ENCODE data around the gene STK32B. TPM values are rescaled to one million over a fixed set of nuclear protein-coding genes. Genes with fewer than 3 reads are reported as not detected.

The STK32B gene
- total RNA-seq, 4 donors from 2014 or later = 2.4 to 3.9 (median 3.1) TPM

DNA sequence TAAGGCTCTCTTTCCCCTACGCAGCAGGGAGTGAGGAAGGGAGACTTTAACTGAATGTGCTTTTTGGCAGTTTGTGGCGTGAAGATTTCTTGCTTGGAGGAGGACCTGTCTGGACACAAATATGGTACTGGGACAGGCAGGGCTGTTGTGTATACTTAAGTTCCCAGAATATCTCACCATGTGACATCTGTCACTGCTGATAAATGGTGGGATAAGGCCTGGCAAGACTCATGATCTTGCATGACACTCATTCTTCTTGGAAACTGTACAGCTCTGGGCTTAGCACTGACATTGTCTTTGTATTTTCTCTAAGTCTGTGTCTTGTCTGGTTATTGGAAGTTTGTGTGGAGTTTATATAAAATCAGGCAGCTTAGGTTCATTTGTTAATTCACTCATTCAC is 93.1 kb downstream of the STK32B start:
- TF ChIP-seq CTCF (IDR thresholded peaks at IDR 0.05) = no peak
- no peak for ATAC-seq (ENCODE audit: low FRiP score)
- no peak for DNase-seq (ENCODE audit: low spot score)

DNA sequence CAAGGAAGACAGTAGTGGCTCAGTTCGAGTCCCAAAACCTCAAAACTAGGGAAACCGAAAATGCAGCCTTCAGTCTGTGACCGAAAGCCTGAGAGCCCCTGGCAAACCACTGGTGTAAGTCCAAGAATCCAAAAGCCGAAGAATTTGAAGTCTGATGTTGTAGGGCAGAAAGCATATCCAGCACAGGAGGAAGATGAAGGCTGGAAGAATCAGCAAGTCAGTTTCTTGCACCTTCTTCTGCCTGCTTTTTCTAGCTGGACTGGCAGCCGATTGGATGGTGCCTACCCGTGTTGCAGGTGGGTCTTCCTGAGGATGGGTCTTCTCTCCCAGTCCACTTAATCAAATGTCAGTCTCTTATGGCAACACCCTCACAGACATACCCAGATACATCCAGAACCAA is 95.0 kb downstream of the STK32B start:
- ATAC-seq (ENCODE audit: low FRiP score) (no peak), DNase-seq (ENCODE audit: low spot score) (no peak)
- TF ChIP-seq CTCF (IDR thresholded peaks at IDR 0.05) = no peak

DNA sequence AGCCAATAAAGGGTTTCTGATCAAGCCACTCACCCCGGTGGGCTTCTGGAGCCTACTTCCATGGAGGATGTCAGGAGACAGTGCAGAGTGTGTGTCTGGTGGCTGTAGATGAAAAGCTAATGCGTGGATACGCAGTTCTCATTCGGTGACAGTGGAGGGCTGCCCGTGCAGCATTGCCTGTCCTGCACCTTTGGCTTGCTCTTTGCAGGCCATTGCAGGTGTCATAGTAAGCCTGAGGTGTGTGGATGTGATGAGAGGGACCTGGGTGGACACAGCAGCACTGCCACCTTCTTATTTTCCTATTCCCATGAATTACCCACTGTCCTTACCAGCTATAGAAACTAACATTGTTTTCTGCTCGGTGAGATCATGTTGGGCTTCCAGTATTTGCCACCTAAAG is 101.2 kb downstream of the STK32B start:
- ATAC-seq (ENCODE audit: low FRiP score) (no peak), DNase-seq (ENCODE audit: low spot score) (no peak)
- no peak for TF ChIP-seq CTCF (IDR thresholded peaks at IDR 0.05)

DNA sequence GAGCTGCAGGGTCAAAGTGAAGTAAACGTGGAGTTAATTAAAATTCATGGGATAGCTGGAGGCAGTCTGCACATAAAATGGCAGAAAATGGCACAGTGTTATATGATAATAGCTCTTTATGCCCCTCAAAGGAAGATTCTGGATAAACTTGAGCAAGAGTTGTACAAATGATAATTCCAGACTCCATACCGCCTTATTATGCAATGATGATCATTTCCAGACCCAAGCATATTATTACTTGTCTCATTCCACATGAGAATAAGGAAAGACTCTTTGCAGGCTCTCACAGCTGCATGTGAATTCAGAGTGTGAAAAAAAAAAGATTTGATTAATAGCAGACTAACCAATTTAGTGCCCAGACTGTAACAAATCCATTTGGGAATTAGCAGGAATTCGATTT is 105.4 kb downstream of the STK32B start:
- DNase-seq (ENCODE audit: low spot score) = no peak
- no peak for ATAC-seq (ENCODE audit: low FRiP score)
- TF ChIP-seq CTCF (IDR thresholded peaks at IDR 0.05) = no peak

GRCh38 chr4:5157791-5158770 is 106.8 kb downstream of the STK32B start:
- ATAC-seq (ENCODE audit: low FRiP score) (no peak), DNase-seq (ENCODE audit: low spot score) (no peak)
- TF ChIP-seq CTCF (IDR thresholded peaks at IDR 0.05) = no peak

- no peak for TF ChIP-seq CTCF (IDR thresholded peaks at IDR 0.05)
- no peak for ATAC-seq (ENCODE audit: low FRiP score)
- no peak for DNase-seq (ENCODE audit: low spot score)
Measured at GRCh38 chr4:5158825-5159224, 107.5 kb downstream of the STK32B start.

DNA sequence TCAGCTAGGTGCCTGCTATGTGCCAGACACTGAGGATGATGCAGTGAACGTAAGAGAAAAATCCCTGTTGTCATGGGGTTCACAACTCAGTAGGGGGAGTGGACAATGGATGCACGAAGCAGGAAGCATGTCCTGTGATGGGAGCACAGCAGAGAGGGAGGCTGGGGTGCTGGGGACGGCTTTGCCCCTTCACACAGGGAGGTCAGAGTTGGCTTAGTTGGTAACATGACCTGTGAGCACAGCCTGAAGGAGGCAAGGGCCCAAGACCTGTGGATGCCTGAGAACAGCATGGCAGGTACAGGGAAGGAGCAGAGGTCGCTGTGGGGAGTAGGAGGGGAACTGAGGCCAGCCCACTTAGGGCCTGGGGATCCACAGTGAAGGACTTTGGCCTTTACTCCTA is 109.4 kb downstream of the STK32B start:
- no peak for TF ChIP-seq CTCF (IDR thresholded peaks at IDR 0.05)
- DNase-seq (ENCODE audit: low spot score) = no peak
- no peak for ATAC-seq (ENCODE audit: low FRiP score)

Measured in omental fat pad (tissue), 4 donors.